WTC11 (cell line): ENCODE data around the gene FHL1. TPM values are rescaled to one million over a fixed set of nuclear protein-coding genes. Genes with fewer than 3 reads are reported as not detected.
"Not testable (repeated sequence)": the region's sequence is repeated elsewhere in the genome, so short reads cannot be mapped to it uniquely, and the experiment has no call there.

ENCODE experiments used
- ATAC-seq: fragments of 200-7000 bp; cut with Tn5 transposase; 2 replicates; pipeline ENCODE4 v1.10.0; 2021; ENCODE audit warnings: mild to moderate bottlenecking, moderate library complexity
- CTCF ChIA-PET: fragments of 300-600 bp; sonication (Branson Sonifier 250); formaldehyde crosslinking; loops from one replicate; lab custom pipeline; 2021; ENCODE audit warnings: antibody characterized with exemption; lab: Charles Lee
- POLR2A ChIA-PET: fragments of 350-600 bp; sonication (Branson Sonifier 250); formaldehyde crosslinking; loops from one replicate; lab custom pipeline; 2021; ENCODE audit warnings: antibody characterized with exemption; lab: Charles Lee
- DNase-seq: peaks from one replicate; pipeline ENCODE4 v3.0.0; 2021; ENCODE audit warnings: low spot score
- H3K27ac Mint-ChIP-seq: 2 replicates; pipeline ENCODE4 v1.8.0; 2021; ENCODE audit warnings: mixed read lengths
- H3K27me3 Mint-ChIP-seq: 2 replicates; pipeline ENCODE4 v1.8.0; 2021; ENCODE audit warnings: low read depth, mild to moderate bottlenecking, moderate library complexity, mixed read lengths
- H3K36me3 Mint-ChIP-seq: 2 replicates; pipeline ENCODE4 v1.8.0; 2021; ENCODE audit warnings: mixed read lengths
- H3K4me1 Mint-ChIP-seq: 2 replicates; pipeline ENCODE4 v1.8.0; 2022; ENCODE audit warnings: mixed read lengths
- H3K4me3 Mint-ChIP-seq: 2 replicates; pipeline ENCODE4 v1.8.0; 2021; ENCODE audit warnings: mild to moderate bottlenecking, moderate library complexity, mixed read lengths
- H3K9me3 Mint-ChIP-seq: 2 replicates; pipeline ENCODE4 v1.8.0; 2021; ENCODE audit warnings: mixed read lengths
- AFF4 ChIP-seq: sonication (generic); formaldehyde crosslinking; IDR thresholded peaks from 2 replicates; pipeline ENCODE4 v1.8.1; 2023; ENCODE audit warnings: mild to moderate bottlenecking, missing genetic modification reagents, borderline replicate concordance
- ATF3 ChIP-seq: sonication (generic); formaldehyde crosslinking; conservative IDR thresholded peaks from 2 replicates; pipeline ENCODE4 v1.8.1; 2022; ENCODE audit warnings: mild to moderate bottlenecking, missing genetic modification reagents
- ATF6 ChIP-seq: sonication (generic); formaldehyde crosslinking; IDR thresholded peaks from 2 replicates; pipeline ENCODE4 v1.8.1; 2023; ENCODE audit warnings: mild to moderate bottlenecking, missing genetic modification reagents
- CBFB ChIP-seq: sonication (generic); formaldehyde crosslinking; IDR thresholded peaks from 2 replicates; pipeline ENCODE4 v1.8.1; 2022; ENCODE audit warnings: mild to moderate bottlenecking, low read depth, missing genetic modification reagents
- CREM ChIP-seq: sonication (generic); formaldehyde crosslinking; IDR thresholded peaks from 2 replicates; pipeline ENCODE4 v1.8.1; 2022; ENCODE audit warnings: mild to moderate bottlenecking, missing genetic modification reagents, moderate library complexity
- E2F5 ChIP-seq: sonication (generic); formaldehyde crosslinking; IDR thresholded peaks from 2 replicates; pipeline ENCODE4 v1.8.1; 2022; ENCODE audit warnings: mild to moderate bottlenecking, moderate library complexity, missing genetic modification reagents
- FOXP1 ChIP-seq: sonication (generic); formaldehyde crosslinking; IDR thresholded peaks from 2 replicates; pipeline ENCODE4 v1.8.0; 2022; ENCODE audit warnings: missing genetic modification reagents, mild to moderate bottlenecking, moderate library complexity, borderline replicate concordance
- NR1H2 ChIP-seq: sonication (generic); formaldehyde crosslinking; IDR thresholded peaks from 2 replicates; pipeline ENCODE4 v1.9.0; 2021; ENCODE audit warnings: mild to moderate bottlenecking, moderate library complexity, missing genetic modification reagents
- NR3C1 ChIP-seq: sonication (generic); formaldehyde crosslinking; conservative IDR thresholded peaks from 2 replicates; pipeline ENCODE4 v1.8.1; 2023; ENCODE audit warnings: low read depth, mild to moderate bottlenecking, missing genetic modification reagents
- RORB ChIP-seq: fragments of 250-450 bp; sonication (Bioruptor Pico); IDR thresholded peaks from 2 replicates; pipeline ENCODE4 v1.9.0; 2021; ENCODE audit warnings: mild to moderate bottlenecking
- USF1 ChIP-seq: sonication (generic); formaldehyde crosslinking; IDR thresholded peaks from 2 replicates; pipeline ENCODE4 v1.8.0; 2022; ENCODE audit warnings: mild to moderate bottlenecking, missing genetic modification reagents
- USF2 ChIP-seq: sonication (generic); formaldehyde crosslinking; IDR thresholded peaks from 2 replicates; pipeline ENCODE4 v1.8.1; 2023; ENCODE audit warnings: mild to moderate bottlenecking, missing genetic modification reagents, moderate library complexity
- ZBTB21 ChIP-seq: sonication (generic); formaldehyde crosslinking; IDR thresholded peaks from 2 replicates; pipeline ENCODE4 v1.8.1; 2023; ENCODE audit warnings: mild to moderate bottlenecking, missing genetic modification reagents, borderline replicate concordance
- ZMAT4 ChIP-seq: fragments of 250-450 bp; sonication (Bioruptor Pico); IDR thresholded peaks from 2 replicates; pipeline ENCODE4 v1.9.0; 2021; ENCODE audit warnings: mild to moderate bottlenecking
- ZNF416 ChIP-seq: fragments of 250-450 bp; sonication (Bioruptor Pico); IDR thresholded peaks from 2 replicates; pipeline ENCODE4 v1.9.0; 2021; ENCODE audit warnings: mild to moderate bottlenecking, inconsistent platforms
- ZNF423 ChIP-seq: fragments of 250-450 bp; sonication (Bioruptor Pico); IDR thresholded peaks from 2 replicates; pipeline ENCODE4 v2.1.2; 2022; ENCODE audit warnings: mild to moderate bottlenecking, moderate library complexity
- total RNA-seq: library from RNA; stranded (reverse); gene quantifications from 3 replicates; pipeline ENCODE4 v1.2.3, GENCODE V29; 2021

Gene FHL1
- total RNA-seq, 1 experiment from 2014 or later, result 43.5 TPM

GRCh38 chrX:136106920-136107528 lies 40.3 kb upstream of the FHL1 start (continued):
- TF ChIP-seq ATF6 (CRISPR knock-in tag) (no peak), NR1H2 (no peak), RORB (CRISPR knock-in tag) (no peak), ZNF416 (CRISPR knock-in tag) (no peak), AFF4 (CRISPR knock-in tag) (no peak), ZMAT4 (CRISPR knock-in tag) (no peak), NR3C1 (no peak)
- TF ChIP-seq, all 79 proteins: peak for 0

- DNase-seq, ATAC-seq, H3K36me3 Mint-ChIP-seq, H3K4me1 Mint-ChIP-seq, H3K27me3 Mint-ChIP-seq, H3K4me3 Mint-ChIP-seq, H3K27ac Mint-ChIP-seq, CTCF ChIA-PET: not testable (repeated sequence)
- peaks cover 15% of the 10 kb centered on the region for H3K9me3 Mint-ChIP-seq
- POLR2A ChIA-PET, result interaction anchor here (0.7 kb wide), 1 partner anchor 732 kb away, joined by 3 read pairs; no protein-coding TSS in a partner anchor
Measured at GRCh38 chrX:136108905-136109304, 38.4 kb upstream of the FHL1 start.

- ChIA-PET CTCF (interaction anchor here (1.4 kb wide), 1 partner anchor 84 kb away, joined by 3 read pairs; no protein-coding TSS in a partner anchor), POLR2A (no interaction called here)
- Mint-ChIP-seq H3K4me1 (no peaks in the 10 kb centered on the region), H3K27ac (no peak overlapping the region), H3K9me3 (peaks cover 15% of the 10 kb centered on the region), H3K36me3 (no peaks in the 10 kb centered on the region), H3K4me3 (no peak overlapping the region), H3K27me3 (no peaks in the 10 kb centered on the region; the same call in 1 of the 2 replicates)
- TF ChIP-seq ATF3 (CRISPR knock-in tag), result no peak
- no peak for TF ChIP-seq ZBTB21 (CRISPR knock-in tag)
- TF ChIP-seq USF1 (CRISPR knock-in tag), result no peak
- no peak for TF ChIP-seq CREM (CRISPR knock-in tag)
- no peak for TF ChIP-seq ZNF423 (CRISPR knock-in tag)
- no peak for TF ChIP-seq CBFB (CRISPR knock-in tag)
- TF ChIP-seq E2F5, result no peak
- TF ChIP-seq FOXP1 (CRISPR knock-in tag), result no peak
- no peak for TF ChIP-seq USF2 (CRISPR knock-in tag)
- no peak for ATAC-seq
- no peak for DNase-seq
Measured at GRCh38 chrX:136112286-136112685, 35.0 kb upstream of the FHL1 start.
